Stimulated activated CD8-positive, alpha-beta memory T cell treated with anti-CD3 and anti-CD28 coated beads, Interleukin-12 subunit alpha, Interleukin-12 subunit beta, amount 100 ng/mL, for 24 hours (primary cell): Measurements from ENCODE around the gene CALR.
"Not testable (repeated sequence)": the region's sequence is repeated elsewhere in the genome, so short reads cannot be mapped to it uniquely, and the experiment has no call there.

Experiments
- DNase-seq: peaks from one replicate; pipeline ENCODE4 v3.0.0-alpha.2; 2020; ENCODE audit errors: extremely low read depth

Gene CALR

DNA sequence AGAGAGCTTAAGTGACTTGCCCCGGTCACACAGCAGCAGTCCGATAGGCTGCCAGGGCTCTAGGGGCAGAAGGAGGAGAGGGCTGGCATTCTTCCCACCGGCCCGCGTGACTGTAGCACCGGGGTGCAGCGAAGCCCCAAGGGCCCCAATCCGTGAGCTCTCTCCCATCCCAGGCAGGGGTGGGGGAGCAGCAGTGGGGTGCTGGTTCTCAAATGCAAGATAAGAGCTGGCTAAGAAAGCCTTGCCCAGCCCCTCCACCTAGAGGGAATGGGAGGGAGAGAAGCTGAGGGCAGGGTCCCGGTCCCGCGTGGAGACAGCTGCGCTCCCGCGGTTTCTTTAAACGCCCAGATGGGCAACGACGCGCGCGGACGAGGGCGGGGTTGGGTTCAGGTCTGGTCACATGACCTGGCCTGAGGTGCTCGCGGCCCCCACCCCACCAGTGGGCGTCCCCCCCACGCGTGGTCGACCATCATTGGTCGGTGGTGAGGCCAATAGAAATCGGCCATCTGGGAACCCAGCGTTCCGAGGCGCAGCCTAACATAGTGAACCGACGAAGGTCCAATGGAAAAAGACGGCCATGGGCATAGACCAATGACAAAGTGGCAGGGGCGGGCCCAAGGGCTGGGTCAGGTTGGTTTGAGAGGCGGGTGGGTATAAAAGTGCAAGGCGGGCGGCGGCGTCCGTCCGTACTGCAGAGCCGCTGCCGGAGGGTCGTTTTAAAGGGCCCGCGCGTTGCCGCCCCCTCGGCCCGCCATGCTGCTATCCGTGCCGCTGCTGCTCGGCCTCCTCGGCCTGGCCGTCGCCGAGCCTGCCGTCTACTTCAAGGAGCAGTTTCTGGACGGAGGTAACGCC lies at the start of gene CALR:
Gene CALR, plus strand, starts transcription at position 683 of the 852 bp plus-strand sequence. Its CDS starts 71 bp downstream, at position 754.
- peak; percentile 96 for DNase-seq

DNA sequence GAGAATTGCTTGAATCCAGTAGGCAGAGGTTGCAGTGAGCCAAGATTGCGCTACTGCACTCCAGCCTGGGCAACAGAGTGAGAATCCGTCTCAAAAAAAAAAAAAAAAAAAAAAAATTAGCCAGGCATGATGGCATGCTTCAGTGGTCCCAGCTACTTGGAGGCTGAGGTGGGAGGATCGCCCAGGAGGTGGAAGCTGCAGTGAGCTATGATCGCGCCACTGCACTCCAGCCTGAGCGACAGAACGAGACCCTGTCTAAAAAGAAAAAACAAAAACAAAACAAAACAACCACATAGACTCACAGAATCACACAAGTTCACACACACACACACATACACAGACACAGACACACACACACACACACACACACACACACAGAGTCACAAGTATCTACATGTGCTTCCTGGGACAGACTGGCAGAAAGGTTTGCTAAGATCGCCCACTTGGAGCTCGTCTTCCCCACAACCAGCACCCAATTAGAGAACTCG lies 48.1 kb upstream of the CALR start:
- DNase-seq = not testable (repeated sequence)

DNA sequence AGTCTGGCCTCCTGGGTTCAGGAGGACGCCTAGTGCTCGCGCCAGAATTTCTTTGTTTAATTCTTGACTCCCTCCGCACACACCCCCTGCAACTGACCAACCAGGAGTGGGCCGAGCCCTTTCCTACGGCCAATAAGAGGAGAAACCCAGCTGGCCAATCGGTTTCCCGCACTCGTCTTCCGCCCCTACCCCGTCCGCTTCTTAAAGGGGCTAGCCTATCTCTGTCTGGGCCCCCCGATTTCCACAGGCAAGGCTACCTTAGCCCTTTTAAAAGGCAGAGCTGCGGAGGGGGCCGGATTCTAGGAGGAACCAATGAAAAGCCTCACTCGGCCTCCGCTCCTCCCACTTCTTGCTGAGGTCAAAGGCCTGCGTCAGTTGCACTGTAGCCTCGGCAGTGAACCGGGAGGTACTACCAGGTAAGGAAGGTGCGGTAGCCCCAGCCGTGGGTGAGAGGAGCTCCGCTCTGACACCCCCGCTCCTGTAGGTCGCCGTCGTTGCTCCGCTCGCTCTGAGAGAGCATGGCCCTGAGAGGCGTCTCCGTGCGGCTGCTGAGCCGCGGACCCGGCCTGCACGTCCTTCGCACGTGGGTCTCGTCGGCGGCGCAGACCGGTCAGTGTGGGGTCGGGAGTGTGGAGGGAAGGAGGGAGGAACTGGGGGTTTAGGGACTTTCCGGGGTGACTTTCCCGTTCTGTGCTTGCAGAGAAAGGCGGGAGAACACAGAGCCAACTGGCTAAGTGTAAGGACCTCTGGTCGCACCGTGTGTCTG lies 47.4 kb upstream of the CALR start, which contains the start of gene GCDH:
Gene GCDH, plus strand, starts transcription at position 374 of the 766 bp plus-strand sequence. Its CDS starts 145 bp downstream, at position 519.
- peak; percentile 93 for DNase-seq

DNA sequence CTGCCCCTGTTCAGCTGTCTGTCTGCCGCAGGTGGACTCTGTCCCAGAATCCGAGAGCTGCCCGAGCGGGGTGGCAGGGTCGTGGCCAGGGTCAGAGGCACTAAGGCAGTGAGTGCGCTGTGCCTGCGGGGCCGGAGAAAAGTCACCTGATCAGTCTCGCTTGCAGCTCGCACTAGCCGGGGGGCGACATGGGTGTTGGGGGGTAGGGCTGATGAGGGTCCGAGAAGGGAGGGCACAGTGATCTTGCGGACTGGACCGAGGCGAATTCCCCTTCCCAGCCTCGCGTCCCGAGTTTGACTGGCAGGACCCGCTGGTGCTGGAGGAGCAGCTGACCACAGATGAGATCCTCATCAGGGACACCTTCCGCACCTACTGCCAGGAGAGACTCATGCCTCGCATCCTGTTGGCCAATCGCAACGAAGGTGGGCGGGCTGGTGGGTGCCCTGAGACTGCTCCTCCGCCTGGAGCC lies 46.8 kb upstream of the CALR start:
- no peak for DNase-seq

DNA sequence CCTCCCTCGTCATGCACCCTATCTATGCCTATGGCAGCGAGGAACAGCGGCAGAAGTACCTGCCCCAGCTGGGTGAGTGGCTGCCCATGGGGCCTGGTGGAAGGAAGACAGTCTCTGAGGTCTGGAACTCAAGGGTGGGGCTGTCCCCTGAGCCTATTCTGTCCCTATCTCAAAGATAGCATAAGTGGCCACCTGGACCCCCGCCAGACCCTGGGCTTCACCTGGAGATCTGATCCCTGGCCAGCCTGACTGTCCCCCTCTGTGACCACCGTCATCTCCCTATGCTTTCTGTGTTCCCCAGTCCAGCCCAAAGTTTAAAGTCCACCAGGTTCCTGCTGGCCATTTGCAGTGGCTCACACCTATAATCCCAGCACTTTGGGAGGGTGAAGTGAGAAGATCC lies 44.8 kb upstream of the CALR start:
- no peak for DNase-seq

DNA sequence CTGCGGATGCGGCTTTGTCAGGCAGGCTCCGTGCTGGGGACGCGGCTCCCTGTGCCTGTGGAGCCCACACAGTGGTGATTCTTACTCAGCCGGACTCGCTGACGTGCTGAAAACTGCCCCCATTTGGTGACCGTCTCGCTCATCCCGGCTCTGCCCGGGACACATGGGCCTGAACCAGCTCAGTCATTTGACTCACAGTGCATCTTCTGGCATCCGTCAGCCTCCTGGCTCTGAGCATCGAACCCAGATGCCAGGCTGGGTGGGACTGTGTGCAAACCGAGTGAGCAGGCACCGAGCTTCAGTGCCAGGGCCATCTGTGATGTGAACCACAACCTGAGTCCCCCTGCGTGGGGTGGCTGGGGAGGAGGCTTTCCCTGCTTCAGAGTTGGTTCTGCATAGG lies 41.9 kb upstream of the CALR start:
- no peak for DNase-seq

DNA sequence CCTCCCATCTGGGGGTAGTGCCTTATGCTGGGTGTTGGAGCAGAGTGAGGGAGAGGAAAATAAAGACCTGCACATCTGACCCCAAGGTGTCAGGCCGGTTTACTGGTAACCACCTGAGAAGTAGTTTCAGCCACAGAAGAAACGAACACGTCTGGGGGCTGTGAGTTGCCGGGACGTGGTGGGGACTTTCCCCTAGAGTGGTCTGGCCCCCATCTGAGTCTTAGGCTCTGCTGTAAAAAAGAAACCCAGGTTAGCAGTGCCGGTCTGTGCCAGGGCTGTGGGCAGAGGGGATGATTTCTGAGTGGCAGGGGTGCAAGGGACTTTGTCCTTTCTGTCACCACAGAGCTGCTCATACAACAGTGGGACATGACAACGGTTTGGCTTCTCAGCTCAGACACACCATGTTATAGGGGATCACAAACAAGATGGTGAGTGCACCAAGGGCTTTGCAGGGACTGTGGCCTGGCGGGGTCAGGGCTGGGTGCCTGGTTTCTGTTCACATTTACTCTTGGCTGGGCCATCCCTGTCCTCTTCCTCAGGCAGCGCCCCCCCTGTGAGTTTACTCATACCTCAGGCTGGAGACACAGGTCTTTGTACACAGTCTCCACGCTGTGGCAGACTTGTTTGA lies 38.4 kb upstream of the CALR start:
- no peak for DNase-seq

DNA sequence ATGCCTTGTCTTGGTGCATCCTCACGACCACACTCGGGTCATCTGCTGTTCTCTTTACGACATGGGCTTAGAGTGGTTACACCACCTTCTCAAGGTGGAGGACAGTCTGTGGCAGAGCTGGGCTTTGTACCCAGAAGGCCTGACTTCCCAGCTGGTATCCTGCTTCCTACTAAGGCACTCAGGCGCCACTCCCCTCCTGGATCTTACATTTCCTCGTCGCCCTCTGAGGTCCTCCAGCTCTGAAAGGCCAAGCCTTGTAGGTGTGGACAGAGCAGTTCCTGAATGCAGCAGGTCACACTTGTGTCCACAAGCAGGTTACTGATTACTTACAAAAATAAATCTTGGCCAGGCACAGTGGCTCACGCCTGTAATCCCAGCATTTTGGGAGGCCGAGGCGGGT lies 31.2 kb upstream of the CALR start:
- no peak for DNase-seq

DNA sequence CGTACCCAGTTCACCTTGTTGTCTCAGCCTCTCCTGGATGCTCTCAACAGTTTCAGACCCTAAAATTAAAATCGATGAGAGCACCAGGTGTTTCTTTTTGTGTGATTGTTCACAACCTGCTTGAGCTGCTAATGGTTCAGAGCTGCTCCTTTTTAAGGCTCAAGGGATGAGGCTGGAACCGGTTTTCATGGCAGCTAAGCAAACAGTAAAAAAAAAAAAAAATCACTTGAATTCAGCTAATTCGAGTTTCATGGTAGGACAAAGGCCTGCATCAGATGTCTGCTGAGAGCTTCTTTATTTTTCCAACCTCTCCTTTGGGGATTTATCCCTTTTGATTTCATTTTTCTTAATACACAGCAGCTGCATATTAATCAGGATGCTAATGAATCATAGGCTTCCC lies 25.8 kb upstream of the CALR start:
- no peak for DNase-seq

DNA sequence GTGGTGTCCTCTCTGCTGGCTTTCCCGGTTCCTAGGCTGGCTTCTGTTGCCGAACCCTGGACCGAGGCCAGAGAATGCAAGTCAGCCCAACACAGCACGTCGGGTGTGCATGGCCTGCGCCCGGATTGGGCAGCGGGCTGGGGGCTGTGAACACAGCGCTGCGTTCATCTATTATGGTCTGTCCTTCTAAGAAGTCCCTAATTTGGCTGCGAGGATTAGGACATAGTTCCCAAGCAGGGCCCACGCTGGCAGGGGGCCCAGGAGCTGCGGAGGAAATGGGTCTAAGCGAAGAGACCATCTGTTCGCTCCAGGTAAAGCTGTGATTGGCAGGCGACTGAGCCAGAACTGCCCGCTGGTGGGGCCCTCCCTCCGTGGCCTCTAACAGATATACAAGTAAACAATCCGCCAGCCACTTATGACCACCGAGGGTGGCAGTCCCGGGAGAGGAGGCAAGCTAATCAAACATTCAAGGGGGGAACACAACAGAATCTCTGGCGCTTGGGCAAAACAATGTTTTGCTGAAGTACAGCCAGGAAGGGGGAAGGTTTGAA lies 25.3 kb upstream of the CALR start:
- no peak for DNase-seq

DNA sequence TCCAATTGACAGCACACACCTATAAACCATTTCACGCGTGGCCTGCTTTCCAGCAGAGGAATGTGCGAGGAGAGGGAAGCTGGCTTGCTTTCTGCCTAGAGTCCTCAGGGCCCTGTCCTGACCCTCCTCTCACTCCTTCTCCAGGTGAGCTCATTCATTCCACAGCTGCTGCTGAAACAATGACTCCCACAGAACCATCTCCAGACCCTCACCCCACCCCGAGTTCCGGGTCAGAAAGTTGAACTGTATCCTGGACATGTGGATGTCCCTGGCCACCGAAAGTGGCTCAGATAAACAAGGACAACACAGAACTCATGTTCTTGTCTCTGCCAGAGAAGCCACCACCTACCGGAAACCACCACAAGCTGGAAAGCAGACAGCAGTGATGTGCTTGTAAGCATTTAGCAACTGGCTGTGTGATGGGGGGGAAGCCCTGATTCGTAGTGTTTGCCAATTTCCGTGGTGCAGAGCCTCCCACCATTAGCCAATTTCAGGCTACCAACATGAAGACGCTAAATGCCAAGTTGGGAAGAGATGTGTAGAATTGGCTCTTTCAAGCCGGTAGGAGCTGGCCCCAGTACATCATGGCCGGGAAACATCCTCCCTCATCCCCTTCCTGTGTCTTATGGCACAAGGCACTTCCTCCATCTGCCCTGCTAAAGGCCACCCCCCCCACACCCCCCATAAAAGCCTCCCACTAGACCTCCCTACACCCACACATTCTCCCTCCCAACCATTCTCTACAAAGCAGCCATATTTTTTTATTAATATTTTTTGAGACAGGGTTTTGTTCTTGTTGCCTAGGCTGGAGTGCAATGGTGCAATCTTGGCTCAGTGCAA lies 24.3 kb upstream of the CALR start:
- no peak for DNase-seq

DNA sequence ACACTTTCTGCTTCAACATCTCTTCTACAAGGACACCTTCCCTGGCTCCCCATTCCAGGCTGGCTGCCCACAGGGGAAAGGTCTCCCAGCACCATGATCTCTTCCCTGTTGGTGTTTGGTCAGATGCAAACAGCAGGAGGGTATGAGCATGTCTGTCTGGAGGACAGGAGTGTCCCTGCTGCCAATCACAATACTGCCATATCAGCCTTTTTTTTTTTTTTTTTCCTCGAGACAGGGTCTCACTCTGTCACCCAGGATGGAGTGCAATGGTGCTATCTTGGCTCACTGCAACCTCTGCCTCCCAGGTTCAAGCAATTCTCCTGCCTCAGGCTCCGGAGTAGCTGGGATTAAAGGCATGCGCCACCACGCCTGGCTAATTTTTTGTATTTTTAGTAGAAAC lies 22.5 kb upstream of the CALR start:
- DNase-seq = not testable (repeated sequence)

DNA sequence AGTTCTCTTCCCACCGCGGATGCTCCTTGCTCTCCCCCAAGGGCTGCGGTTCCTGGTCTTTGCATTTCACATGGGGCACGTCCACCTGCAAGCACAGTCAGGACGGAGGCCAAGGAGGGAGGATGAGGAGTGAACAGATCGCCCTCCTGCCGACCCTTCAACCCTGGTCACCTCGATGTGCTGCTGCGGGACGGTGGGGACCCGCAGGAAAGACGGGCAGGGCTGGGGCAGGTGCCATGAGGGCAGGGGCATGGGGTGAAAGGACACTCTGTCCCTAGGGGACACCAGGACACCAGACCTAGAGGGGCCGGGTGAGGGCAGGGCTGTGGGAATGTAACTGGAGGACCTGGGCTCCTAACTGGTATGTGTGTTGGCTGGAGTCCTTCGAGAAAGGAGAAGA lies 20.2 kb upstream of the CALR start:
- DNase-seq = no peak

DNA sequence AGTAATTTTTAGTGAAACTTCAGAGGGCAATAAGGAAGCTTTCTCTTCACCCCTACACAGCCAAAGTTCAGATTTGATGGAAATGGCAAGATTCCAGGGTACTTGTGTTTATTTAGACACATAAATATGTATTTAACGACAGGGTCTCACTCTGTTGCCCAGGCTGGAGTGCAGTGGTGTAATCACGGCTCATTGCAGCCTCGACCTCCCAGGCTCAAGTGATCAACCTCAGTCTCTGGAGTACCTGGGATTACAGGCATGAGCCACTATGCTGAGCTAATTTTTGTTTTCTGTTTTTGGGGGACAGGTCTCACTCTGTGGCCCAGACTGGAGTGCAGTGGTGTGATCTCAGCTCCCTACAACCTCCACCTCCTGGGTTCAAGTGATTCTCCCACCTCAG lies 17.4 kb upstream of the CALR start:
- no peak for DNase-seq

DNA sequence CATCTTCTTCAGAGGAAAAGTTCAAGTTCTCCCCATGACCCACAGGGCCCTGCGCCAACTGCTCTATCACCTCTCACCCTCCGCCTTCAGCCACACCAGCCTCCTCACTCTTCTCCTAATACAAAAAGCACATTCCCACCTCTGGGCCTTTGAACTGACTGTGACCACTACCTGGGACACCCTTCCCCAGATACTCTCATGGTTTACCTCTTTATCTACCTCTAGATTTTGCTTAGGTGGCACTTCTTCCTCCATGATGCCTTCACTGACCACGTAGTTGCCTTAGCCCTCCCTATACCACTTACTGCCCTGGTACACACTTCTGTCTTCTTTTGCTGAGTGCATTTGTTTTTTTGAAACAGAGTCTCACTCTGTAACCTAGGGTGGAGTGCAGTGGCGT lies 15.4 kb upstream of the CALR start:
- no peak for DNase-seq

DNA sequence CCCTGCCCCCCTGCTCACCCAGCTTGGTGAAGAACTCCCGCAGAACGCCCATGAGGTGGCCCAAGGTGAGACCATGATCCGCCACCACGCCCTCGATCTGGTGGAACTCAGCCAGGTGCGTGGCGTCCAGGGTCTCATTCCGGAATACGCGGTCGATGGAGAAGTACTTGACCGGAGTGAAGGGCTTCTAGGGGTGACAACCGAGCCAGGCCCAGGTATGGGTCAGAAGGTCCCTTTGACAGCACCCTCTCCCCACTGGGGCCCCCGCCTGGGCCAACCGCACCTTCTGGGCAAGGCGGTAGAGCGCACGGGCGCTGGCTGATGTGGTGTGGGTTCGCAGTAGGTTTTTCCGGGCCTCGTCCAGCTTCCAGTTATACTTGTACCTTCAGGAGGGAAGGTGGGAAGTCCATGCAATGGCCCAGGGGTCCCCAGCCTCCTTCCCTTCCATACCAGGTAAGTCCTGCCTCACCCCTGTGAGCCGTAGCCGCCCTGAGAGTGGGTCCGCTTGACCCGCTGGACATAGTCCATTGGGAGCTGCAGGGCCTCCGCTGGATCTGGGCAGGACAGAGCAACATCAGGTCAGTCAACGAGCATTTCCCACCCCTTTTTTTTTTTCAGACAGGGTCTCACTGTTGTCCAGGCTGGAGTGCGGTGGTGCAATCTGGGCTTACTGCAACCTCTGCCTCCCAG lies 13.6 kb upstream of the CALR start:
- no peak for DNase-seq

DNA sequence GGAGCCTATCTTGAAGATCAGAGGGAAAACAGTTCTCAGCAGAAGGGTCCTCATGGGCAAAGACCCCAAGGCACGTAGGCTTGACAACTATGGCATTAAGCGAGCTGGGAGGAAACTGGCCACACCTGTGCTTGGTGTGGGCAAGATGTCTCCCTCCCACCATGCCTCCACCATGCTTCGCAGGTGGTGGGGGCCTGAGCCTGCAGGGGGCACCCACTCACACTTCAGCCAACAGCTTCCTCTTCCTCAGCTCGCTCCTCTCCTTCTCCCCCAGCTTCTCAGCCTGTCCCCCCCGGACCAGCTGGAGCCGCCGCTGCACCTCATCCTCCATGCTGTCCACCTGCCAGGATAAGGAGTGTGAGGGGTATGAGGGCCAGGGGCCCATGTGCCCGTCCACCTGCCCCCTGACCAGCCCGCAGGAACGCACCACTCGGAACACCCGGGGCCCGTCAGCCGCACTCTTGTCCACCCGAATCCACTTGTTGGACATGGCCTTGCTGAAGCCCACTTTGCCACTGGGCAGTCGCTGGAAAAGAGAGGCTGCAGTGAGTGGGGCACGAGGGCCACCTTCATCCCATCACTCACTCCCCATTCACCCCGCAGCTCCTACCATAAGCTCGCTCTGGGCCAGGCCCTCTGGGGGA lies 8.3 kb upstream of the CALR start:
- DNase-seq = no peak

DNA sequence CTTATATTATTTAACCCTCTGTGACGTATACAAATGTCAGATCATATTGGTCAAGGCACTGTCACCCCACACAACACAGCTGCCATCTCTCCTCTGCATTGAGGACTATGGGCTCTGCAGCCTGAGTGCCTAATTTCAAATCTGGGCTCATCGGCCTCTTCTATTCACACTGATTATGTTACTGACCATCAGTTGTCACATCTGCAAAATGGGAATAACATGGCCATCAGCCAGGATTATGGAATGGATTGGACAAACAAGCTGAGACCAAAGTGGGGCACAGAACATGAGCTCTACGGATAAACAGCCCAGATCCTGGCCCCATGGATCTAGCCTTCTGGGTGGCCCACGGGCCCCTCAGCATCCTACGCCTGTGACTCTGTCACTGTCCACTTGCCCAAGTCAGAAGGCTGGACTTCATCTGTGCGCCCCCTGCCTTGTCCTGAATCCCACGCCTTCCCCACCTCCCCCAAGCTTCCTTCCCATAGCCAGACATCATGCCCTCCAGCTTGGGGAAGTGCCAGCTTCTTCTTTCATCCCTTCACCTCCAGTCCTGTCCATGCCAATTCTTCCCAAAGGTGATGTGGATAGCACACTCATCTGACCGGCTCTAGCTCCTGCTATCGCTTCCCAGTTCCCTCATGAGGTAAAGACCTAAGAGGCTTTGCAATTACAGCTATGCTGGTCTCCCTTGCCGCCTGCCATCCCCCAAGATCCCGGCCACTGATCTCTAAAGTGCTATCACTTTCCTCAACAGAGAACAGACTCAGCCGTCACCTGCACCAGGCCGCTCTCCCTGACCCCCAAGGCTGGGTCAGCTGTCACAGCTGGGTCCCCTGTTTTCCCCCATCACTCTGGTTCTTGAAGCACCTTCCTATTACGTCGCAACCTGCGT lies 5.8 kb upstream of the CALR start:
- DNase-seq = no peak
